Measurements from ENCODE around the gene CAMTA1. TPM values are rescaled to one million over a fixed set of nuclear protein-coding genes. Genes with fewer than 3 reads are reported as not detected.
"Not testable (repeated sequence)": the region's sequence is repeated elsewhere in the genome, so short reads cannot be mapped to it uniquely, and the experiment has no call there.

The CAMTA1 gene
- total RNA-seq, 2 donors from 2014 or later, result 100 to 102 TPM

GRCh38 chr1:6824665-6825368 lies 39.6 kb downstream of the CAMTA1 start:
- H3K4me3 ChIP-seq, result no peak overlapping the region
- H3K4me1 ChIP-seq (replicated peaks), result no peaks in the 10 kb centered on the region
- TF ChIP-seq CTCF (IDR thresholded peaks at IDR 0.05) (no peak), POLR2AphosphoS5 (IDR thresholded peaks at IDR 0.05) (no peak), POLR2A (IDR thresholded peaks at IDR 0.05) (no peak)
- 52% methylated on average over 6 of the region's 6 CpGs for WGBS
- H3K9me3 ChIP-seq, result no peaks in the 10 kb centered on the region
- no peaks in the 10 kb centered on the region for H3K27me3 ChIP-seq (replicated peaks; ENCODE audit: insufficient read depth)
- intact Hi-C loops (cut with DNase I), result no loop called here
- peak; percentile 18 for DNase-seq (ENCODE audit: low spot score)
- no peak overlapping the region for H3K27ac ChIP-seq
- H3K36me3 ChIP-seq, result no peaks in the 10 kb centered on the region

GRCh38 chr1:6825828-6826227 lies 40.6 kb downstream of the CAMTA1 start:
- WGBS, result 59% methylated on average over 4 of the region's 4 CpGs
- H3K27me3 ChIP-seq (replicated peaks; ENCODE audit: insufficient read depth), result no peaks in the 10 kb centered on the region
- intact Hi-C loops (cut with DNase I), result no loop called here
- no peak overlapping the region for H3K4me3 ChIP-seq
- no peaks in the 10 kb centered on the region for H3K36me3 ChIP-seq
- DNase-seq (ENCODE audit: low spot score), result no peak
- H3K27ac ChIP-seq, result no peak overlapping the region
- TF ChIP-seq POLR2A (IDR thresholded peaks at IDR 0.05), result no peak
- TF ChIP-seq POLR2AphosphoS5 (IDR thresholded peaks at IDR 0.05), result no peak
- TF ChIP-seq CTCF (IDR thresholded peaks at IDR 0.05), result no peak
- H3K9me3 ChIP-seq, result no peaks in the 10 kb centered on the region
- H3K4me1 ChIP-seq (replicated peaks), result no peaks in the 10 kb centered on the region

GRCh38 chr1:6827079-6827478 lies 41.8 kb downstream of the CAMTA1 start:
- Histone ChIP-seq H3K27ac (no peak overlapping the region), H3K4me3 (no peak overlapping the region), H3K9me3 (no peaks in the 10 kb centered on the region), H3K36me3 (no peaks in the 10 kb centered on the region), H3K27me3 (replicated peaks; ENCODE audit: insufficient read depth) (no peaks in the 10 kb centered on the region), H3K4me1 (replicated peaks) (no peaks in the 10 kb centered on the region)
- no peak for TF ChIP-seq POLR2AphosphoS5 (IDR thresholded peaks at IDR 0.05)
- TF ChIP-seq POLR2A (IDR thresholded peaks at IDR 0.05), result no peak
- no peak for TF ChIP-seq CTCF (IDR thresholded peaks at IDR 0.05)
- intact Hi-C loops (cut with DNase I), result no loop called here
- WGBS, result 87% methylated on average over 3 of the region's 3 CpGs
- DNase-seq (ENCODE audit: low spot score), result no peak

- TF ChIP-seq POLR2AphosphoS5 (IDR thresholded peaks at IDR 0.05) (no peak), CTCF (IDR thresholded peaks at IDR 0.05) (no peak), POLR2A (IDR thresholded peaks at IDR 0.05) (no peak)
- Histone ChIP-seq H3K9me3 (no peaks in the 10 kb centered on the region), H3K4me1 (replicated peaks) (no peaks in the 10 kb centered on the region), H3K36me3 (no peaks in the 10 kb centered on the region), H3K27me3 (replicated peaks; ENCODE audit: insufficient read depth) (no peaks in the 10 kb centered on the region), H3K27ac (no peak overlapping the region), H3K4me3 (no peak overlapping the region)
- no peak for DNase-seq (ENCODE audit: low spot score)
- 84% methylated on average over 10 of the region's 10 CpGs for WGBS
- intact Hi-C loops (cut with DNase I), result no loop called here
These were observed 42.4 kb downstream of the CAMTA1 start for GRCh38 chr1:6827630-6828165.

- TF ChIP-seq POLR2AphosphoS5 (IDR thresholded peaks at IDR 0.05), result no peak
- no peak for TF ChIP-seq POLR2A (IDR thresholded peaks at IDR 0.05)
- TF ChIP-seq CTCF (IDR thresholded peaks at IDR 0.05), result no peak
- Histone ChIP-seq H3K27me3 (replicated peaks; ENCODE audit: insufficient read depth) (no peaks in the 10 kb centered on the region), H3K36me3 (no peaks in the 10 kb centered on the region), H3K4me1 (replicated peaks) (no peaks in the 10 kb centered on the region), H3K9me3 (no peaks in the 10 kb centered on the region), H3K4me3 (no peak overlapping the region), H3K27ac (no peak overlapping the region)
- intact Hi-C loops (cut with DNase I), result no loop called here
- 96% methylated on average over 1 of the region's 1 CpG for WGBS
- no peak for DNase-seq (ENCODE audit: low spot score)
These were observed 46.1 kb downstream of the CAMTA1 start for GRCh38 chr1:6831366-6831765.

- H3K27me3 ChIP-seq (replicated peaks; ENCODE audit: insufficient read depth); H3K27ac ChIP-seq; intact Hi-C loops (cut with DNase I); H3K9me3 ChIP-seq; H3K4me1 ChIP-seq (replicated peaks); H3K36me3 ChIP-seq; DNase-seq (ENCODE audit: low spot score); H3K4me3 ChIP-seq: not testable (repeated sequence)
- WGBS, result 85% methylated on average over 2 of the region's 2 CpGs
These were observed 46.8 kb downstream of the CAMTA1 start for GRCh38 chr1:6832006-6832405.

All from prostate gland (tissue), 2 donors.